Endothelial cell of umbilical vein (primary cell): ENCODE measurements around the gene KPNA1. TPM values are rescaled to one million over a fixed set of nuclear protein-coding genes. Genes with fewer than 3 reads are reported as not detected.

ENCODE experiments used
- BruUV-seq: library from RNA; stranded (reverse); fragments of 400-500 nt; replicated peaks from 2 replicates; lab custom pipeline; 2021; lab: Mats Ljungman, UMichigan
- CTCF ChIA-PET: fragments of 300-600, 350-600 bp; sonication (Branson Sonifier 250); formaldehyde crosslinking; loops from one replicate; lab custom pipeline; 2021; ENCODE audit warnings: antibody characterized with exemption, inconsistent platforms; lab: Charles Lee
- POLR2A ChIA-PET: fragments of 300-600, 350-600 bp; sonication (Branson Sonifier 250); formaldehyde crosslinking; loops from one replicate; lab custom pipeline; 2021; ENCODE audit warnings: antibody characterized with exemption, inconsistent platforms; lab: Charles Lee
- DNase-seq: peaks from one replicate; pipeline ENCODE4 v3.0.0-alpha.2; 2011; ENCODE audit warnings: low read depth, low spot score
- FAIRE-seq: peaks from 2 replicates; lab custom pipeline; 2011; peaks lifted over from hg19 to GRCh38; lab: Jason Lieb, UNC
- H2AFZ ChIP-seq: 2 replicates; pipeline ENCODE4 v1.6.0; 2012; ENCODE audit warnings: low read depth, low read length, control low read depth, inconsistent platforms
- H3K27ac ChIP-seq: 2 replicates; pipeline ENCODE4 v1.5.1; 2011; ENCODE audit warnings: low read depth, mild to moderate bottlenecking, control low read depth, low read length, moderate library complexity; ENCODE audit not compliant: insufficient read depth
- H3K27me3 ChIP-seq, 2 experiments: 2 replicates each; pipeline versions ENCODE4 v1.6.0 to v1.6.1; 2011; ENCODE audit warnings: low read length in 2 of 2, mixed read lengths in 1 of 2; ENCODE audit not compliant: control insufficient read depth in 2 of 2, insufficient read depth in 2 of 2
- H3K36me3 ChIP-seq, 2 experiments: 2 replicates in 1 of 2; 3 replicates in 1 of 2; pipeline ENCODE4 v1.5.1; 2011; ENCODE audit warnings: low read length in 2 of 2, mild to moderate bottlenecking in 1 of 2, moderate library complexity in 1 of 2; ENCODE audit not compliant: control insufficient read depth in 2 of 2, insufficient read depth in 2 of 2; ENCODE audit errors: extremely low read depth in 1 of 2
- H3K4me1 ChIP-seq: 3 replicates; pipeline ENCODE4 v1.5.1; 2011; ENCODE audit warnings: mild to moderate bottlenecking, low read length; ENCODE audit not compliant: control insufficient read depth, insufficient read depth; ENCODE audit errors: extremely low read depth
- H3K4me2 ChIP-seq: 2 replicates; pipeline ENCODE4 v1.6.1; 2011; ENCODE audit warnings: low read length, control low read depth, mixed read lengths; ENCODE audit not compliant: insufficient read depth
- H3K4me3 ChIP-seq, 3 experiments: fragments of 200-600 bp in 1 of 3; sonication (generic), shearing (Covaris generic) in 1 of 3; replicated peaks in 1 of 3; 2 replicates each; pipeline ENCODE4 v1.5.1; 2011 to 2016; ENCODE audit warnings: control low read depth in 3 of 3, low read length in 3 of 3, mild to moderate bottlenecking in 2 of 3, inconsistent platforms in 1 of 3, low read depth in 1 of 3, moderate library complexity in 1 of 3; ENCODE audit not compliant: insufficient read depth in 1 of 3
- H3K79me2 ChIP-seq: 2 replicates; pipeline ENCODE4 v1.6.0; 2012; ENCODE audit warnings: low read length, inconsistent platforms; ENCODE audit not compliant: control insufficient read depth, insufficient read depth
- H3K9ac ChIP-seq: replicated peaks from 2 replicates; pipeline ENCODE3; 2011; ENCODE audit warnings: low read length, control low read depth; ENCODE audit not compliant: insufficient read depth; ENCODE audit errors: extremely low read depth
- H3K9me1 ChIP-seq: replicated peaks from 3 replicates; pipeline ENCODE4 v1.6.0; 2011; ENCODE audit warnings: mild to moderate bottlenecking, low read length; ENCODE audit not compliant: control insufficient read depth, insufficient read depth; ENCODE audit errors: extremely low read depth
- H3K9me3 ChIP-seq: replicated peaks from 2 replicates; pipeline ENCODE4 v1.5.1; 2012; ENCODE audit warnings: low read length, inconsistent platforms; ENCODE audit not compliant: control insufficient read depth, insufficient read depth
- H4K20me1 ChIP-seq: replicated peaks from 2 replicates; pipeline ENCODE3; 2011; ENCODE audit warnings: mild to moderate bottlenecking, low read length; ENCODE audit not compliant: control insufficient read depth, insufficient read depth; ENCODE audit errors: extremely low read depth
- EZH2 ChIP-seq: IDR thresholded peaks from 2 replicates; pipeline ENCODE4 v1.6.1; 2012; ENCODE audit warnings: borderline replicate concordance, low read depth, mild to moderate bottlenecking, moderate library complexity, low read length, inconsistent platforms; ENCODE audit not compliant: severe bottlenecking
- FOS ChIP-seq: IDR thresholded peaks from 2 replicates; pipeline ENCODE4 v1.6.1; 2011; ENCODE audit warnings: mild to moderate bottlenecking, low read length, moderate library complexity, borderline replicate concordance; ENCODE audit not compliant: insufficient read depth
- GATA2 ChIP-seq: IDR thresholded peaks from 2 replicates; pipeline ENCODE4 v1.7.0; 2011; ENCODE audit warnings: low read depth, mild to moderate bottlenecking, moderate library complexity, mixed read lengths, low read length; ENCODE audit not compliant: insufficient read length, insufficient read depth
- JUN ChIP-seq: IDR thresholded peaks from 2 replicates; pipeline ENCODE4 v1.6.1; 2011; ENCODE audit warnings: borderline replicate concordance, low read depth; ENCODE audit not compliant: insufficient read length, insufficient read depth
- MYC ChIP-seq: IDR thresholded peaks from one replicate; pipeline ENCODE4 v1.6.1; 2011; ENCODE audit warnings: mild to moderate bottlenecking, low read depth, low read length
- POLR2A ChIP-seq: IDR thresholded peaks from 2 replicates; pipeline ENCODE4 v1.6.1; 2012; ENCODE audit warnings: low read depth, mild to moderate bottlenecking, control low read depth, low read length
- POLR2AphosphoS5 ChIP-seq: IDR thresholded peaks from 2 replicates; pipeline ENCODE4 v1.6.1; 2012; ENCODE audit warnings: low read depth, mild to moderate bottlenecking, control low read depth, low read length, moderate library complexity; ENCODE audit not compliant: insufficient read depth
- dilution Hi-C: fragments of 300-500 bp; cut with MboI; formaldehyde crosslinking; loops from one replicate; pipeline ENCODE4 v1.15.0; 2019; ENCODE audit warnings: low sequenced_read_pairs; ENCODE audit not compliant: extremely low pct_ligation_motif_present
- intact Hi-C: fragments of 100-400 bp; cut with micrococcal nuclease; formaldehyde crosslinking; loops from one replicate; pipeline ENCODE4 v1.10.0; 2022
- polyA plus RNA-seq, 4 experiments: library from polyadenylated mRNA; depleted of rRNA in 3 of 4; stranded (reverse) in 3 of 4; unstranded in 1 of 4; fragments of >200 nt; gene quantifications; 2 replicates each; pipeline versions ENCODE4 v1.2.1 to v1.2.3, GENCODE V29; 2011 to 2012; ENCODE audit warnings: missing spikeins in 1 of 4
- total RNA-seq: library from RNA; stranded (reverse); gene quantifications from 2 replicates; pipeline ENCODE4 v1.2.3, GENCODE V29; 2021
- TF ChIP-seq, protein P1 (sequence below), 2 donors: IDR thresholded peaks; 1 replicate in 1 of 2; 2 replicates in 1 of 2; pipeline ENCODE4 v1.5.1; 2011; ENCODE audit warnings: low read length in 2 of 2, mild to moderate bottlenecking in 2 of 2, moderate library complexity in 2 of 2, control low read depth in 1 of 2, inconsistent platforms in 1 of 2, low read depth in 1 of 2; ENCODE audit not compliant: insufficient read depth in 1 of 2; ENCODE audit errors: extremely low read depth in 1 of 2
- TF ChIP-seq, protein P2 (sequence below): IDR thresholded peaks from 2 replicates; pipeline ENCODE4 v1.6.1; 2011; ENCODE audit not compliant: insufficient read depth, insufficient read length

Gene KPNA1
- total and polyA plus RNA-seq, 2 donors (not counting 3 experiments of a cell fraction or from before 2014, with no cell fraction given) = 24.4 to 110 TPM

DNA sequence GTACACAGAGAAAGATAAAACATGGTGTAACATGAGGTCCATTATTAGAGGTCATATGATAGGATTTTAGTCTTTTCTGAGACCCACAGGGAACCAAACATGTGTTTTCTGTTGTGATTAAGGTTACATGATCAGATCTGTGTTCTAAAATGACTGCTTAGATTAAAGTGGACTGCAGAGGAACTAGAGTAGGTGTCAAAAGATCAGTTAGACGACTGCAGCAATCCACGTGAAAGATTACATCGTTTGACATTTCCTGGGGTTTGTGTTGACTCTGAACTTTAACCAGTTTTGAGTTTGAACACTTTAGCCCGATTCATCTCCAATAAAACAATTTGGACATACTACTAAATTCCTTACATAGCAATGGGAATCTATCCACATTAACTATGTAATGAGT lies 136.8 kb downstream of the KPNA1 start:
- Histone ChIP-seq H3K4me3 (no peak overlapping the region), H3K36me3 (no peaks in the 10 kb centered on the region), H3K79me2 (peaks cover 39% of the 10 kb centered on the region), H3K9ac (no peak overlapping the region), H3K4me1 (peaks cover 6% of the 10 kb centered on the region), H3K27ac (no peak overlapping the region), H3K9me3 (no peaks in the 10 kb centered on the region), H3K4me2 (no peak overlapping the region), H4K20me1 (no peaks in the 10 kb centered on the region), H2AFZ (no peak overlapping the region), H3K9me1 (no peaks in the 10 kb centered on the region), H3K27me3 (no peaks in the 10 kb centered on the region)
- no TSS peak for BruUV-seq
- intact Hi-C loops = no loop called here
- FAIRE-seq (no peak), DNase-seq (no peak)
- ChIA-PET POLR2A (no interaction called here), CTCF (no interaction called here)
- dilution Hi-C loops = no loop called here
- TF ChIP-seq EZH2 = no peak
- TF ChIP-seq JUN = no peak
- TF ChIP-seq POLR2A = no peak
- no peak for TF ChIP-seq POLR2AphosphoS5
- no peak for TF ChIP-seq MYC
- TF ChIP-seq, protein P1, sequence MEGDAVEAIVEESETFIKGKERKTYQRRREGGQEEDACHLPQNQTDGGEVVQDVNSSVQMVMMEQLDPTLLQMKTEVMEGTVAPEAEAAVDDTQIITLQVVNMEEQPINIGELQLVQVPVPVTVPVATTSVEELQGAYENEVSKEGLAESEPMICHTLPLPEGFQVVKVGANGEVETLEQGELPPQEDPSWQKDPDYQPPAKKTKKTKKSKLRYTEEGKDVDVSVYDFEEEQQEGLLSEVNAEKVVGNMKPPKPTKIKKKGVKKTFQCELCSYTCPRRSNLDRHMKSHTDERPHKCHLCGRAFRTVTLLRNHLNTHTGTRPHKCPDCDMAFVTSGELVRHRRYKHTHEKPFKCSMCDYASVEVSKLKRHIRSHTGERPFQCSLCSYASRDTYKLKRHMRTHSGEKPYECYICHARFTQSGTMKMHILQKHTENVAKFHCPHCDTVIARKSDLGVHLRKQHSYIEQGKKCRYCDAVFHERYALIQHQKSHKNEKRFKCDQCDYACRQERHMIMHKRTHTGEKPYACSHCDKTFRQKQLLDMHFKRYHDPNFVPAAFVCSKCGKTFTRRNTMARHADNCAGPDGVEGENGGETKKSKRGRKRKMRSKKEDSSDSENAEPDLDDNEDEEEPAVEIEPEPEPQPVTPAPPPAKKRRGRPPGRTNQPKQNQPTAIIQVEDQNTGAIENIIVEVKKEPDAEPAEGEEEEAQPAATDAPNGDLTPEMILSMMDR (IDR thresholded peaks at IDR 0.05; ENCODE audit: extremely low read depth in 1 of 2, insufficient read depth in 1 of 2, low read depth in 1 of 2, low read length in 2 of 2) = no peak
- no peak for TF ChIP-seq GATA2
- TF ChIP-seq FOS = no peak
- TF ChIP-seq, protein P2, sequence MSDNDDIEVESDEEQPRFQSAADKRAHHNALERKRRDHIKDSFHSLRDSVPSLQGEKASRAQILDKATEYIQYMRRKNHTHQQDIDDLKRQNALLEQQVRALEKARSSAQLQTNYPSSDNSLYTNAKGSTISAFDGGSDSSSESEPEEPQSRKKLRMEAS = no peak
